Esophagus muscularis mucosa (tissue), 4 donors: ENCODE results near the gene DYNLRB1.
"Not testable (repeated sequence)": the region's sequence is repeated elsewhere in the genome, so short reads cannot be mapped to it uniquely, and the experiment has no call there.

ENCODE experiments used
- EP300 ChIP-seq: sonication (generic); formaldehyde crosslinking; IDR thresholded peaks from one replicate; pipeline ENCODE4 v1.6.1; 2017; ENCODE audit warnings: antibody characterized with exemption
- POLR2A ChIP-seq: fragments of 450-650 bp; IDR thresholded peaks from one replicate; pipeline ENCODE4 v1.6.1; 2017; ENCODE audit warnings: antibody characterized with exemption, moderate library complexity, mild to moderate bottlenecking, low read depth
- POLR2AphosphoS5 ChIP-seq, 2 donors: sonication (generic); formaldehyde crosslinking; IDR thresholded peaks; one replicate each; pipeline ENCODE4 v1.6.1; 2017; ENCODE audit warnings: antibody characterized with exemption in 2 of 2
- TF ChIP-seq, protein P1 (sequence below), 3 experiments: fragments of 200-600 bp in 2 of 3; fragments of 450-650 bp in 1 of 3; sonication (generic) in 2 of 3; IDR thresholded peaks; one replicate each; pipeline ENCODE4 v1.5.1; 2017 to 2019; ENCODE audit warnings: antibody characterized with exemption in 3 of 3, mild to moderate bottlenecking in 2 of 3, moderate library complexity in 1 of 3

DNA sequence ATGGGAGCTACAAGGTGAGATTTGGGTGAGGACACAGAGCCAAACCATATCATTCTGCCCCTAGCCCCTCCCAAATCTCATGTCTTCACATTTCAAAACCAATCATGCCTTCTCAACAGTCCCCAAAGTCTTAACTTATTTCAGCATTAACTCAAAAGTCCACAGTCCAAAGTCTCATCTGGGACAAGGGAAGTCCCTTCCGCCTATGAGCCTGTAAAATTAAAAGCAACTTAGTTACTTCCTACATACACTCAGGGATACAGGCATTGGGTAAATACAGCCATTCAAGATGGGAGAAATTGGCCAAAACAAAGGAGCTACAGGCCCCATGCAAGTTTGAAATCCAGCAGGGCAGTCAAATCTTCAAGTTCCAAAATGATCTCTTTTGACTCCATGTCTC is 34.1 kb upstream of the DYNLRB1 start:
- TF ChIP-seq, protein P1, sequence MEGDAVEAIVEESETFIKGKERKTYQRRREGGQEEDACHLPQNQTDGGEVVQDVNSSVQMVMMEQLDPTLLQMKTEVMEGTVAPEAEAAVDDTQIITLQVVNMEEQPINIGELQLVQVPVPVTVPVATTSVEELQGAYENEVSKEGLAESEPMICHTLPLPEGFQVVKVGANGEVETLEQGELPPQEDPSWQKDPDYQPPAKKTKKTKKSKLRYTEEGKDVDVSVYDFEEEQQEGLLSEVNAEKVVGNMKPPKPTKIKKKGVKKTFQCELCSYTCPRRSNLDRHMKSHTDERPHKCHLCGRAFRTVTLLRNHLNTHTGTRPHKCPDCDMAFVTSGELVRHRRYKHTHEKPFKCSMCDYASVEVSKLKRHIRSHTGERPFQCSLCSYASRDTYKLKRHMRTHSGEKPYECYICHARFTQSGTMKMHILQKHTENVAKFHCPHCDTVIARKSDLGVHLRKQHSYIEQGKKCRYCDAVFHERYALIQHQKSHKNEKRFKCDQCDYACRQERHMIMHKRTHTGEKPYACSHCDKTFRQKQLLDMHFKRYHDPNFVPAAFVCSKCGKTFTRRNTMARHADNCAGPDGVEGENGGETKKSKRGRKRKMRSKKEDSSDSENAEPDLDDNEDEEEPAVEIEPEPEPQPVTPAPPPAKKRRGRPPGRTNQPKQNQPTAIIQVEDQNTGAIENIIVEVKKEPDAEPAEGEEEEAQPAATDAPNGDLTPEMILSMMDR (IDR thresholded peaks at IDR 0.05): not testable (repeated sequence)
- TF ChIP-seq POLR2A; EP300; POLR2AphosphoS5 (IDR thresholded peaks at IDR 0.05): not testable (repeated sequence)
